Neural cell (in vitro differentiated cells): ENCODE data around the gene SRC. TPM values are rescaled to one million over a fixed set of nuclear protein-coding genes. Genes with fewer than 3 reads are reported as not detected.

Experiments used
- H2AFZ ChIP-seq: fragments of 200-600, 300-800 bp; sonication (generic), shearing (Covaris generic); 2 replicates; pipeline ENCODE4 v1.6.0; 2014; ENCODE audit warnings: low read depth, mild to moderate bottlenecking, antibody characterized with exemption, low read length, moderate library complexity
- H3F3A ChIP-seq: fragments of 200-600 bp; shearing (Covaris generic); 2 replicates; pipeline ENCODE4 v1.6.1; 2016; ENCODE audit warnings: mild to moderate bottlenecking, moderate library complexity, mixed read lengths, antibody characterized with exemption, low read length; ENCODE audit not compliant: insufficient read depth, poor library complexity, severe bottlenecking
- H3K27ac ChIP-seq: fragments of 200-600, 300-800 bp; sonication (generic), shearing (Covaris generic); 2 replicates; pipeline ENCODE4 v1.5.1; 2014; ENCODE audit warnings: mild to moderate bottlenecking, low read length, moderate library complexity
- H3K27me3 ChIP-seq: fragments of 300-800, 200-600 bp; sonication (generic), shearing (Covaris generic); 2 replicates; pipeline ENCODE4 v1.6.0; 2014; ENCODE audit warnings: mild to moderate bottlenecking, low read depth, low read length, moderate library complexity; ENCODE audit not compliant: insufficient read depth
- H3K36me3 ChIP-seq: fragments of 300-800, 200-600 bp; sonication (generic), shearing (Covaris generic); 2 replicates; pipeline ENCODE4 v1.5.1; 2014; ENCODE audit warnings: mild to moderate bottlenecking, antibody characterized with exemption, low read length, moderate library complexity; ENCODE audit not compliant: insufficient read depth
- H3K4me2 ChIP-seq: fragments of 300-800, 200-600 bp; sonication (generic), shearing (Covaris generic); 2 replicates; pipeline ENCODE4 v1.6.0; 2014; ENCODE audit warnings: mild to moderate bottlenecking, low read length
- H3K4me3 ChIP-seq: fragments of 300-800, 200-600 bp; sonication (generic), shearing (Covaris generic); 2 replicates; pipeline ENCODE4 v1.5.1; 2014; ENCODE audit warnings: mild to moderate bottlenecking, low read length, moderate library complexity
- H3K79me2 ChIP-seq: fragments of 200-600 bp; shearing (Covaris generic); replicated peaks from 2 replicates; pipeline ENCODE4 v1.6.0; 2014; ENCODE audit warnings: mild to moderate bottlenecking, low read length, moderate library complexity; ENCODE audit not compliant: insufficient read depth
- H3K9ac ChIP-seq: fragments of 300-800, 200-600 bp; sonication (generic), shearing (Covaris generic); 2 replicates; pipeline ENCODE4 v1.6.1; 2016; ENCODE audit warnings: mild to moderate bottlenecking, low read length, mixed read lengths
- H3K9me2 ChIP-seq: fragments of 200-600 bp; shearing (Covaris generic); 2 replicates; pipeline ENCODE4 v1.6.1; 2016; ENCODE audit warnings: mild to moderate bottlenecking, low read length, mixed read lengths; ENCODE audit not compliant: insufficient read depth
- H3K9me3 ChIP-seq: fragments of 200-600, 300-800 bp; sonication (generic), shearing (Covaris generic); 2 replicates; pipeline ENCODE4 v1.6.1; 2016; ENCODE audit warnings: mild to moderate bottlenecking, mixed run types, low read length, moderate library complexity, mixed read lengths
- H4K20me1 ChIP-seq: fragments of 200-600 bp; shearing (Covaris generic); 2 replicates; pipeline ENCODE4 v1.6.1; 2016; ENCODE audit warnings: mild to moderate bottlenecking, mixed run types; ENCODE audit not compliant: insufficient read depth
- EP300 ChIP-seq: fragments of 450-650 bp; conservative IDR thresholded peaks from 2 replicates; pipeline ENCODE4 v1.6.1; 2014; ENCODE audit warnings: antibody characterized with exemption, mild to moderate bottlenecking, moderate library complexity; ENCODE audit not compliant: poor library complexity, severe bottlenecking
- EZH2 ChIP-seq: fragments of 200-600, 300-800 bp; shearing (Covaris generic), sonication (generic); IDR thresholded peaks from 2 replicates; pipeline ENCODE4 v1.6.1; 2014; ENCODE audit warnings: antibody characterized with exemption, low read length, borderline replicate concordance, mild to moderate bottlenecking; ENCODE audit not compliant: insufficient read depth, poor library complexity, severe bottlenecking
- MXI1 ChIP-seq: fragments of 450-650 bp; conservative IDR thresholded peaks from 2 replicates; pipeline ENCODE4 v1.6.1; 2014; ENCODE audit warnings: antibody characterized with exemption, mild to moderate bottlenecking; ENCODE audit not compliant: poor library complexity, severe bottlenecking
- POLR2AphosphoS5 ChIP-seq: IDR thresholded peaks from 2 replicates; pipeline ENCODE4 v1.6.1; 2012
- RAD21 ChIP-seq: fragments of 450-650 bp; conservative IDR thresholded peaks from 2 replicates; pipeline ENCODE4 v1.6.1; 2014; ENCODE audit warnings: antibody characterized with exemption, mild to moderate bottlenecking, moderate library complexity
- REST ChIP-seq: IDR thresholded peaks from 2 replicates; pipeline ENCODE4 v1.6.1; 2012; ENCODE audit warnings: borderline replicate concordance
- SMC3 ChIP-seq: fragments of 450-650 bp; conservative IDR thresholded peaks from 2 replicates; pipeline ENCODE4 v1.6.1; 2014; ENCODE audit warnings: antibody characterized with exemption, mild to moderate bottlenecking, moderate library complexity; ENCODE audit not compliant: poor library complexity
- TAF1 ChIP-seq: IDR thresholded peaks from 2 replicates; pipeline ENCODE4 v1.6.1; 2012; ENCODE audit warnings: low read depth
- polyA plus RNA-seq: library from polyadenylated mRNA; depleted of rRNA; stranded (reverse); fragments of >200 nt; gene quantifications from 2 replicates; pipeline ENCODE4 v1.2.3, GENCODE V29; 2014
- TF ChIP-seq, protein P1 (sequence below): fragments of 450-650 bp; IDR thresholded peaks from 2 replicates; pipeline ENCODE4 v1.5.1; 2014; ENCODE audit warnings: antibody characterized with exemption, mild to moderate bottlenecking, moderate library complexity; ENCODE audit not compliant: poor library complexity, severe bottlenecking

The SRC gene
- polyA plus RNA-seq, 1 donor from 2014 or later = 39.0 TPM

- H3K27ac ChIP-seq = no peak overlapping the region
- no peaks in the 10 kb centered on the region for H3K9me2 ChIP-seq
- no peak overlapping the region for H3K4me2 ChIP-seq
- H3K4me3 ChIP-seq = no peak overlapping the region
- no peaks in the 10 kb centered on the region for H3F3A ChIP-seq
- no peaks in the 10 kb centered on the region for H3K9me3 ChIP-seq
- no peaks in the 10 kb centered on the region for H3K79me2 ChIP-seq
- no peaks in the 10 kb centered on the region for H3K27me3 ChIP-seq
- H2AFZ ChIP-seq = no peak overlapping the region
- H3K9ac ChIP-seq = no peak overlapping the region
- no peak for TF ChIP-seq MXI1
- TF ChIP-seq, protein P1, sequence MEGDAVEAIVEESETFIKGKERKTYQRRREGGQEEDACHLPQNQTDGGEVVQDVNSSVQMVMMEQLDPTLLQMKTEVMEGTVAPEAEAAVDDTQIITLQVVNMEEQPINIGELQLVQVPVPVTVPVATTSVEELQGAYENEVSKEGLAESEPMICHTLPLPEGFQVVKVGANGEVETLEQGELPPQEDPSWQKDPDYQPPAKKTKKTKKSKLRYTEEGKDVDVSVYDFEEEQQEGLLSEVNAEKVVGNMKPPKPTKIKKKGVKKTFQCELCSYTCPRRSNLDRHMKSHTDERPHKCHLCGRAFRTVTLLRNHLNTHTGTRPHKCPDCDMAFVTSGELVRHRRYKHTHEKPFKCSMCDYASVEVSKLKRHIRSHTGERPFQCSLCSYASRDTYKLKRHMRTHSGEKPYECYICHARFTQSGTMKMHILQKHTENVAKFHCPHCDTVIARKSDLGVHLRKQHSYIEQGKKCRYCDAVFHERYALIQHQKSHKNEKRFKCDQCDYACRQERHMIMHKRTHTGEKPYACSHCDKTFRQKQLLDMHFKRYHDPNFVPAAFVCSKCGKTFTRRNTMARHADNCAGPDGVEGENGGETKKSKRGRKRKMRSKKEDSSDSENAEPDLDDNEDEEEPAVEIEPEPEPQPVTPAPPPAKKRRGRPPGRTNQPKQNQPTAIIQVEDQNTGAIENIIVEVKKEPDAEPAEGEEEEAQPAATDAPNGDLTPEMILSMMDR = no peak
- TF ChIP-seq POLR2AphosphoS5 = no peak
- TF ChIP-seq EP300 = no peak
- no peaks in the 10 kb centered on the region for H3K36me3 ChIP-seq
- no peaks in the 10 kb centered on the region for H4K20me1 ChIP-seq
These were observed 77.6 kb downstream of the SRC start for GRCh38 chr20:37423545-37423944.

DNA sequence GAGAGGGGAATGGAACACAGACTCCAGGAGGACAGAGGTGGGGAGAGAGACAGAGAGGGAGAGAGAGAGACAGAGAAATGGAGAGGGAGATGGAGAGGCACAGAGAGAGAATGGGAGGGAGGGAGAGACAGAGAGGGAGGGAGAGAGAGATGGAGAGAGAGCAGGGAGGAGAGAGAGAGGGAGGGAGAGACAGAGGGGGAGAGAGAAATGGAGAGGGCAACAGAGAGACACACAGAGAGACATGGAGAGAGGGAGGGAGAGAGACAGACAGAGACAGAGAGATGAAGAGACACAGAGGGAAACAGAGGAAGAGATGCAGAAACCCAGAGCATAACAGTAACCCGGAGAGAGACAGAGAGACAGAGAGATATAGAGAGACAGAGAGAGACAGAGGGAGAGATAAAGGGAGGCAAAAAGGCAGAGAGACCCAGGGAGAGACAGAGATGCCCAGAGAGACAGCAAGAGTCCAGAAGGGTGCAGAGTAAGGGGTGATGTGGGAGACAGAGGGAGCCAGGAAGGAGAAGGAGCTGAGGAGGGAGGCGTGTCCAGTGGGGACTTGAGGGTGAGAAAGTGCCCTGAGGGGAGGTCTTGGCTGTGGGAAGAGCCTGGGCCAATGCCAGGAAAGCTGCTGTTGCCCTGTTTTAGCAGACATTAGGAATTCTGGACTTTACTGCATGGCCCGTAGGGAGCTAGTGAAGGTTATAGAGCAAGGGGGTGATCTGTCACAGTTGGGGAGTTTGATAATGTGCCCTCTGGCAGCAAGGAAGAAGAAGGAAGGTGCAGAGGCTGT is 78.3 kb downstream of the SRC start:
- H2AFZ ChIP-seq = no peak overlapping the region
- H3K4me3 ChIP-seq = no peak overlapping the region
- H3K27ac ChIP-seq = no peak overlapping the region
- H3K9me2 ChIP-seq = no peaks in the 10 kb centered on the region
- no peaks in the 10 kb centered on the region for H3K9me3 ChIP-seq
- H3F3A ChIP-seq = no peaks in the 10 kb centered on the region
- no peaks in the 10 kb centered on the region for H3K27me3 ChIP-seq
- TF ChIP-seq, protein P1 = no peak
- TF ChIP-seq POLR2AphosphoS5 = no peak
- no peak for TF ChIP-seq EZH2
- no peak for TF ChIP-seq EP300
- TF ChIP-seq TAF1 = no peak
- no peak for TF ChIP-seq MXI1
- TF ChIP-seq REST = no peak
- no peak for TF ChIP-seq RAD21
- no peak for TF ChIP-seq SMC3
- H3K79me2 ChIP-seq = no peaks in the 10 kb centered on the region
- no peaks in the 10 kb centered on the region for H4K20me1 ChIP-seq
- no peak overlapping the region for H3K4me2 ChIP-seq
- no peaks in the 10 kb centered on the region for H3K36me3 ChIP-seq
- H3K9ac ChIP-seq = no peak overlapping the region
